Sigmoid colon (tissue), 7 donors: Measurements from ENCODE around the gene LALBA. TPM values are rescaled to one million over a fixed set of nuclear protein-coding genes. Genes with fewer than 3 reads are reported as not detected.

Experiments
- DNase-seq: peaks from one replicate; pipeline ENCODE4 v3.0.0-alpha.2; 2019
- H3K27ac ChIP-seq, 4 donors: fragments of 200-600 bp; sonication (generic); one replicate each; pipeline ENCODE4 v1.5.1; 2016 to 2019; ENCODE audit warnings: mild to moderate bottlenecking in 1 of 4
- H3K27me3 ChIP-seq, 3 donors: fragments of 200-600 bp; sonication (generic); one replicate each; pipeline ENCODE4 v1.5.1; 2019; ENCODE audit warnings: mild to moderate bottlenecking in 1 of 3
- H3K36me3 ChIP-seq, 4 donors: fragments of 200-600 bp; sonication (generic); one replicate each; pipeline ENCODE4 v1.5.1; 2016 to 2019
- H3K4me1 ChIP-seq, 4 donors: fragments of 200-600 bp; sonication (generic); one replicate each; pipeline ENCODE4 v1.5.1; 2017 to 2019
- H3K4me3 ChIP-seq, 4 donors: fragments of 200-600 bp; sonication (generic); one replicate each; pipeline ENCODE4 v1.5.1; 2017 to 2019; ENCODE audit warnings: mild to moderate bottlenecking in 2 of 4, moderate library complexity in 1 of 4
- H3K9me3 ChIP-seq, 4 donors: fragments of 200-600 bp in 3 of 4; sonication (generic) in 3 of 4; one replicate each; pipeline versions ENCODE4 v1.5.1 to v1.6.1; 2013 to 2019
- CTCF ChIP-seq, 4 experiments: fragments of 450-650 bp in 3 of 4; fragments of 200-600 bp in 1 of 4; IDR thresholded peaks; one replicate each; pipeline ENCODE4 v1.5.1; 2016 to 2019; ENCODE audit warnings: antibody characterized with exemption in 4 of 4, mild to moderate bottlenecking in 3 of 4, moderate library complexity in 2 of 4
- EP300 ChIP-seq, 4 donors: sonication (generic); formaldehyde crosslinking; IDR thresholded peaks; one replicate each; pipeline ENCODE4 v1.6.1; 2017; ENCODE audit warnings: antibody characterized with exemption in 4 of 4
- POLR2A ChIP-seq, 2 donors: fragments of 450-650 bp; IDR thresholded peaks; one replicate each; pipeline ENCODE4 v1.6.1; 2016; ENCODE audit warnings: antibody characterized with exemption in 2 of 2, mild to moderate bottlenecking in 2 of 2, moderate library complexity in 2 of 2
- POLR2AphosphoS5 ChIP-seq, 4 donors: sonication (generic); formaldehyde crosslinking; IDR thresholded peaks; one replicate each; pipeline ENCODE4 v1.6.1; 2017; ENCODE audit warnings: antibody characterized with exemption in 4 of 4
- WGBS, 2 donors: extraction: QIAGEN DNeasy Blood & Tissue Kit; methylation state at CpG; one replicate each; pipeline ENCODE4 v1.1.7; 2013; 5-methylcytosine and 5-hydroxymethylcytosine counted together
- intact Hi-C: fragments of 100-400 bp; cut with DNase I; formaldehyde crosslinking; loops from one replicate; pipeline ENCODE4 v1.15.1; 2023
- polyA plus RNA-seq, 3 donors: library from polyadenylated mRNA; stranded (reverse); fragments of 200-250 nt; gene quantifications; one replicate each; pipeline ENCODE4 v1.2.3, GENCODE V29; 2013
- total RNA-seq, 4 donors: library from RNA; depleted of rRNA; stranded (reverse); fragments of >200 nt; gene quantifications; one replicate each; pipeline ENCODE4 v1.1.0, GENCODE V29; 2016
- donor health status: healthy with polysubstance abuse.
- donor health status: Bipolar disorder and iron deficiency.
- donor health status: healthy.

Gene LALBA
- total and polyA plus RNA-seq, 7 donors, result not detected

GRCh38 chr12:48602192-48602989 is 32.5 kb upstream of the LALBA start:
- Histone ChIP-seq H3K9me3 (peaks cover 6 to 8% (median 7%) of the 10 kb centered on the region in 4 donors), H3K4me1 (no peaks in the 10 kb centered on the region), H3K27ac (no peak overlapping the region), H3K36me3 (no peaks in the 10 kb centered on the region), H3K27me3 (no peaks in the 10 kb centered on the region), H3K4me3 (no peak overlapping the region)
- TF ChIP-seq CTCF (IDR thresholded peaks at IDR 0.05) (no peak), EP300 (IDR thresholded peaks at IDR 0.05) (no peak), POLR2AphosphoS5 (IDR thresholded peaks at IDR 0.05) (no peak), POLR2A (IDR thresholded peaks at IDR 0.05) (no peak)
- intact Hi-C loops, result no loop called here
- no peak for DNase-seq
- 60 to 74% methylated on average over 1 of the region's 1 CpG for WGBS, 2 donors

DNA sequence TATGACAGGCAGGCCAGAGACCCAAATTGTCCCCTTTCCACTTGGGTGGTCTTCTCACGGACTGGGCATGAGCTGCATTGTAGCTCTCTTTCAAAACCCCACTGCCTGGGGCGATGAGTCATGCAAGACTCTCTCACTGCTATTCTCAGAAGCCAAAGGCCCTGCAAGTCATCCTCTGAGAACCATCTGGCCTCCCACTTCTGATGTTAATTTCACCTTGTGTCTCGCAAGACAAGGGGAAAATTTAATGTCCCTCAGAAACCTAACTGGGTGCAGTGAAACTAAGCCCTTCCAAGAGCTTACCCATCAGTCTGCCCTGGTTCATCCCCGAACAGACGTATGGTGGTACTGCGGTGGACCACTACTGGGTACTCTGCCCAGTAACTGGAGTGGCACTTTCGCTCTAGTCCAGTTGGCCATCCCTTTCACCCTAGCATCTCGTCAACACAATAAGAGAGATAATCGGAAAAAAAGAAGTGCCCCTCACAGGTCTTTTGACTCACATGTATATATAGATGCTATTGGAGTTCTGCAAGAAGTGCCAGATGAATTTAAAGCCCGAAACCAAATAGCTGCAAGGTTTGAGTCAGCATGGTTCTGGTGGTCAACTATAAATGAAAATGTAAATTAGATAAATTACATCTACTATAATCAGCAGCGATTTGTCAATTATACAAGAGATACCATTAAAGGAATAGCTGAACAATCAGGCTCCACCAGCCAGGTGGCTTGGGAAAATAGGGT is 31.3 kb upstream of the LALBA start:
- Histone ChIP-seq H3K36me3 (no peaks in the 10 kb centered on the region), H3K27ac (no peak overlapping the region), H3K4me1 (no peaks in the 10 kb centered on the region), H3K27me3 (no peaks in the 10 kb centered on the region), H3K9me3 (peaks cover under 1 to 4% (median 2%) of the 10 kb centered on the region in 4 donors), H3K4me3 (no peak overlapping the region)
- no peak for DNase-seq
- intact Hi-C loops, result no loop called here
- TF ChIP-seq POLR2A (IDR thresholded peaks at IDR 0.05) (no peak), EP300 (IDR thresholded peaks at IDR 0.05) (no peak), CTCF (IDR thresholded peaks at IDR 0.05) (no peak), POLR2AphosphoS5 (IDR thresholded peaks at IDR 0.05) (no peak)
- 82 to 83% methylated on average over 11 of the region's 11 CpGs for WGBS, 2 donors

- TF ChIP-seq EP300 (IDR thresholded peaks at IDR 0.05), result no peak
- TF ChIP-seq POLR2A (IDR thresholded peaks at IDR 0.05), result no peak
- no peak for TF ChIP-seq POLR2AphosphoS5 (IDR thresholded peaks at IDR 0.05)
- TF ChIP-seq CTCF (IDR thresholded peaks at IDR 0.05), result no peak
- H3K27ac ChIP-seq, result no peak overlapping the region
- no peaks in the 10 kb centered on the region for H3K36me3 ChIP-seq
- DNase-seq, result no peak
- no peaks in the 10 kb centered on the region for H3K27me3 ChIP-seq
- H3K4me1 ChIP-seq, result no peaks in the 10 kb centered on the region
- peaks cover 0 to 4% (median under 1%) of the 10 kb centered on the region in 4 donors for H3K9me3 ChIP-seq
- no peak overlapping the region for H3K4me3 ChIP-seq
- WGBS, 2 donors, result 74 to 79% methylated on average over 2 of the region's 2 CpGs
- intact Hi-C loops, result no loop called here
Measured at GRCh38 chr12:48600552-48600951, 30.7 kb upstream of the LALBA start.

- TF ChIP-seq EP300 (IDR thresholded peaks at IDR 0.05) (no peak), POLR2AphosphoS5 (IDR thresholded peaks at IDR 0.05) (no peak)
- Histone ChIP-seq H3K9me3 (no peaks in the 10 kb centered on the region), H3K4me1 (no peaks in the 10 kb centered on the region), H3K4me3 (no peak overlapping the region), H3K36me3 (no peaks in the 10 kb centered on the region), H3K27me3 (no peaks in the 10 kb centered on the region), H3K27ac (no peak overlapping the region)
- no peak for DNase-seq
- intact Hi-C loops, result no loop called here
- 43 to 68% methylated on average over 2 of the region's 2 CpGs for WGBS, 2 donors
Measured at GRCh38 chr12:48592591-48593086, 22.8 kb upstream of the LALBA start.

- no peaks in the 10 kb centered on the region for H3K36me3 ChIP-seq
- no peaks in the 10 kb centered on the region for H3K27me3 ChIP-seq
- no peaks in the 10 kb centered on the region for H3K9me3 ChIP-seq
- intact Hi-C loops, result no loop called here
- 86 to 90% methylated on average over 5 of the region's 5 CpGs for WGBS, 2 donors
- no peak for DNase-seq
- TF ChIP-seq POLR2AphosphoS5 (IDR thresholded peaks at IDR 0.05) (no peak), EP300 (IDR thresholded peaks at IDR 0.05) (no peak), CTCF (IDR thresholded peaks at IDR 0.05) (no peak), POLR2A (IDR thresholded peaks at IDR 0.05) (no peak)
- no peaks in the 10 kb centered on the region for H3K4me1 ChIP-seq
- H3K27ac ChIP-seq, result no peak overlapping the region
- H3K4me3 ChIP-seq, result no peak overlapping the region
Measured at GRCh38 chr12:48586361-48586760, 16.5 kb upstream of the LALBA start.
